ENCODE data around the gene CST4.
"Not testable (repeated sequence)": the region's sequence is repeated elsewhere in the genome, so short reads cannot be mapped to it uniquely, and the experiment has no call there.

Gene CST4

GRCh38 chr20:23686046-23686750 is 2.6 kb downstream of the CST4 start:
- DNase-seq: no peak

- DNase-seq: not testable (repeated sequence)
These were observed 3.3 kb downstream of the CST4 start for GRCh38 chr20:23685529-23685896.

GRCh38 chr20:23684261-23684660 is 4.6 kb downstream of the CST4 start:
- no peak for DNase-seq

- DNase-seq: no peak
These were observed 5.0 kb downstream of the CST4 start for GRCh38 chr20:23683807-23684206.

GRCh38 chr20:23683281-23683680 is 5.6 kb downstream of the CST4 start:
- no peak for DNase-seq

- DNase-seq: no peak
These were observed 8.7 kb downstream of the CST4 start for GRCh38 chr20:23680146-23680545.

- no peak for DNase-seq
These were observed 9.4 kb downstream of the CST4 start for GRCh38 chr20:23679133-23680092.

GRCh38 chr20:23673209-23673608 is 15.6 kb downstream of the CST4 start:
- no peak for DNase-seq

- no peak for DNase-seq
These were observed 16.7 kb downstream of the CST4 start for GRCh38 chr20:23672158-23672557.

- DNase-seq: no peak
These were observed 17.4 kb downstream of the CST4 start for GRCh38 chr20:23671479-23671878.

- DNase-seq: no peak
These were observed 18.5 kb downstream of the CST4 start for GRCh38 chr20:23670361-23670760.

- no peak for DNase-seq
These were observed 19.0 kb downstream of the CST4 start for GRCh38 chr20:23669866-23670265.

- DNase-seq: no peak
These were observed 19.5 kb downstream of the CST4 start for GRCh38 chr20:23669327-23669726.

GRCh38 chr20:23668477-23668951 is 20.3 kb downstream of the CST4 start:
- no peak for DNase-seq

GRCh38 chr20:23667666-23668065 is 21.2 kb downstream of the CST4 start:
- DNase-seq: no peak

GRCh38 chr20:23666698-23667097 is 22.1 kb downstream of the CST4 start:
- DNase-seq: no peak

GRCh38 chr20:23666189-23666588 is 22.6 kb downstream of the CST4 start:
- DNase-seq: no peak

GRCh38 chr20:23664954-23665353 is 23.9 kb downstream of the CST4 start:
- no peak for DNase-seq

GRCh38 chr20:23664046-23664445 is 24.8 kb downstream of the CST4 start:
- DNase-seq: not testable (repeated sequence)

GRCh38 chr20:23663180-23663579 is 25.7 kb downstream of the CST4 start:
- no peak for DNase-seq

- no peak for DNase-seq
These were observed 26.5 kb downstream of the CST4 start for GRCh38 chr20:23662276-23662870.

- DNase-seq: no peak
These were observed 27.8 kb downstream of the CST4 start for GRCh38 chr20:23661002-23661429.

Measured in activated gamma-delta T cell (primary cell).